AG04450 (cell line): ENCODE measurements around the gene KLK1. TPM values are rescaled to one million over a fixed set of nuclear protein-coding genes. Genes with fewer than 3 reads are reported as not detected.

Experiments
- CTCF ChIA-PET: fragments of 300-600, 350-600 bp; formaldehyde crosslinking; extraction: SDS; loops from one replicate; lab custom pipeline; 2022; ENCODE audit warnings: antibody characterized with exemption, inconsistent platforms; lab: Charles Lee
- POLR2A ChIA-PET: fragments of 350-600 bp; formaldehyde crosslinking; extraction: SDS; loops from one replicate; lab custom pipeline; 2021; ENCODE audit warnings: antibody characterized with exemption, inconsistent platforms; lab: Yijun Ruan, JAX
- DNase-seq: peaks from one replicate; pipeline ENCODE4 v3.0.0-alpha.2; 2011; ENCODE audit warnings: low read depth, low spot score
- H3K27ac ChIP-seq: one replicate; pipeline ENCODE4 v1.5.1; 2012; ENCODE audit warnings: low read depth, low read length, control low read depth
- H3K27me3 ChIP-seq: one replicate; pipeline ENCODE4 v1.6.0; 2012; ENCODE audit warnings: low read length; ENCODE audit not compliant: control insufficient read depth, insufficient read depth
- H3K4me3 ChIP-seq: 2 replicates; pipeline ENCODE4 v1.5.1; 2011; ENCODE audit warnings: mild to moderate bottlenecking, low read depth, low read length, control low read depth
- H3K9me3 ChIP-seq: 2 replicates; pipeline ENCODE4 v1.5.1; 2012; ENCODE audit warnings: low read length; ENCODE audit not compliant: control insufficient read depth, insufficient read depth
- polyA plus RNA-seq: library from polyadenylated mRNA; depleted of rRNA; stranded (reverse); fragments of >200 nt; gene quantifications from 2 replicates; pipeline ENCODE4 v1.2.3, GENCODE V29; 2011
- TF ChIP-seq, protein P1 (sequence below): IDR thresholded peaks from 2 replicates; pipeline ENCODE4 v1.5.1; 2011; ENCODE audit warnings: low read depth, low read length, control low read depth, inconsistent platforms

KLK1 gene
- polyA plus RNA-seq, 1 experiment, result not detected

DNA sequence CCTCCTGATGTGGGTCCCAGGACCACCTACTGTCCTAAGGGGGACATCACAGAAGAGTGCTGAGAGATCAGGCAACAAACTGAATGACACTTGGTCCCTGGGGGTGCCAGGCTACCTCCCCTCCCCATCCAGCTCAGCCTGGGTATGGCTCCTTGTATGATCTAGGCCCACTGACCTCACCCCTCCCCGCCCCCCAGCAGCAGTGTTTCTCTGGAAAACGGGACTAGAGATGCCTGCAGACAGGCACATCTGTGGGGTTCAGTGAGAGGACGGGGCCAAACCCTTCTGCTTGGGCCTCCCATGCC, 24.1 kb downstream of the KLK1 start:
- Histone ChIP-seq H3K27ac (no peak overlapping the region), H3K27me3 (no peaks in the 10 kb centered on the region), H3K9me3 (no peaks in the 10 kb centered on the region; the same call in 1 of the 2 replicates), H3K4me3 (no peak overlapping the region)
- ChIA-PET CTCF (no interaction called here), POLR2A (no interaction called here)
- TF ChIP-seq, protein P1, sequence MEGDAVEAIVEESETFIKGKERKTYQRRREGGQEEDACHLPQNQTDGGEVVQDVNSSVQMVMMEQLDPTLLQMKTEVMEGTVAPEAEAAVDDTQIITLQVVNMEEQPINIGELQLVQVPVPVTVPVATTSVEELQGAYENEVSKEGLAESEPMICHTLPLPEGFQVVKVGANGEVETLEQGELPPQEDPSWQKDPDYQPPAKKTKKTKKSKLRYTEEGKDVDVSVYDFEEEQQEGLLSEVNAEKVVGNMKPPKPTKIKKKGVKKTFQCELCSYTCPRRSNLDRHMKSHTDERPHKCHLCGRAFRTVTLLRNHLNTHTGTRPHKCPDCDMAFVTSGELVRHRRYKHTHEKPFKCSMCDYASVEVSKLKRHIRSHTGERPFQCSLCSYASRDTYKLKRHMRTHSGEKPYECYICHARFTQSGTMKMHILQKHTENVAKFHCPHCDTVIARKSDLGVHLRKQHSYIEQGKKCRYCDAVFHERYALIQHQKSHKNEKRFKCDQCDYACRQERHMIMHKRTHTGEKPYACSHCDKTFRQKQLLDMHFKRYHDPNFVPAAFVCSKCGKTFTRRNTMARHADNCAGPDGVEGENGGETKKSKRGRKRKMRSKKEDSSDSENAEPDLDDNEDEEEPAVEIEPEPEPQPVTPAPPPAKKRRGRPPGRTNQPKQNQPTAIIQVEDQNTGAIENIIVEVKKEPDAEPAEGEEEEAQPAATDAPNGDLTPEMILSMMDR, result no peak
- no peak for DNase-seq

DNA sequence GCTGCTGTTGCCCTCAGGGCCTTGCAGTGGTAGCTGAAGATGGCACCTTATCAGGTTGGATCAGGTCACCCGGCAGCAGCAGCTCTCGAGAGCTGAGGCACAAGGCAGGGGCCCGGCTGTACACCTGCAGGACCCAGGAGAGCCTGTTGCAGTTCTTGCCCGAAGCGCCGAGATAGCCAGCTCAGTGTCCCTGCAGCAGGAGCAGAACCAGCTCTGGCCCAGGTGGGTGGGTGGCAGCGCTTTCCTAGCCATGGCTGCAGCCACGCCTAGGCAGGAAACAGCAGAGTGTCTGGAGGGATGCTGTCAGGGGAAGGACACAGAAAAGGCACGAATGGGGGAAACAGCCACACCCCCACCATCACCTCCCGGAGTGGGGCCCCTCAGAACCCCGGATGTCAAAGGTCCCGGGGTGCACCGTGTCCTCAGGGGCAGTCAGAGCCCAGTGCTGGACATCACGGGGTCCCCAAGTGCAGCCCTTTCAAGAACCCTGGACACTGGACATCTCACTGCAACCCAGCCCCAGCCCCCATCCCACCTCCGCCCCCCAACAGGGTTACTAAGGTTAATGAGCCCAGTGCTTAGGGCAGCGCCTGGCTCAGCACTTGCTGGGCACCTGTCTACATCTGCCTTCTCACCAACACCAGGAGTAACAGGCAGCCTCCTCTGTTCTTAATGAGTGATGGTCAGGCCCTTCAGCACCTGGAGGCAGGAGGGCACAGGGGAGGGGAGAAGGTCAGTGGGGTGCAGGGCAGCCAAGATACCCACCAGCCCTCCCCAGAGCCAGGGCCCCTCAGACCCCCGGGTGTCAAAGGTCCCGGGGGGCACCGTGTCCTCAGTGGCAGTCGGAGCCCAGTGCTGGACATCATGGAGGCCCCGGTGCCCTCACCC, 24.7 kb downstream of the KLK1 start:
- ChIA-PET CTCF (no interaction called here), POLR2A (no interaction called here)
- TF ChIP-seq, protein P1, result no peak
- no peaks in the 10 kb centered on the region for H3K27me3 ChIP-seq
- DNase-seq, result no peak
- no peak overlapping the region for H3K27ac ChIP-seq
- no peak overlapping the region for H3K4me3 ChIP-seq
- H3K9me3 ChIP-seq, result no peaks in the 10 kb centered on the region

DNA sequence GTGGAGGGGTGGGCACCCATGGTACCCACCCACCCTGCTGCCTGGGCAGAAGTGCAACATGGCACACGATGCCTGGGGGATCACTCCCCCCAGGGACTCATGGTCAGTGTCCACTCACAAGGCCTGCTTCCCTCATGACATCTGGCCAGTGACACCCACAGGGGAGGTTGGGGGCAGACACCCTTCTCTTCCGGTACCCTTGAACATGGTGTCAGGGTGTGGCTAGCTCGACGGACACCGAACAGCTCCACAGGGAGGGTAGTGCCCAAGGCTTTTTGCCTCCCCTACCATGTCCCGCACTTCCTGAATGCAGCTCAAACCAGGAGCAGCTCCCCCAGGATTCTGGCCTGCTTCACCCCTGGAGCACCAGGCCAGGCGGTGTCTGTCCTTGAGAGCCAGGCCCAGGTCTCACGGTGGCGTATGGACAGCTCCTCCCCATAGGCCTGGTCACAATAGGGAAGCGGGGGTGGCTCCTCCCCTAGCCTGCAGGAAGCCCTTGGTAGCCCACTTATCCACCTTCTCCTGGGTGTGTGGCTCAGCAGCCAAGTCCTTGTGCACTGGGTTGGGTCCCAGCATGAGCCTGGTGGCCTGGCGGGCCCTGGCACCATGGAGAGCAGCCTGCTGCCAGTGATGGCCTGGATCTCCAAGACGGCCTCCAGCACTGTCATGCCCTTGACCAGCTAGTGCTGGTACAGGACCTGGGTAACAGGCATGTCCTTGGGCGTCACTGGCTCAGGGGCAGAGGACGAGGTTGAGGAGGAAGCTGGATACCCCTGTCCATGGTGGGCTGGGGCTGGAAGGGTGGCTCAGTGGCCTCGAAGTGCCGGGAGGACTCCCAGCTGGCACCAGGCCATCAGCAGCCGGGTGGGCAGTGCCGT, 25.6 kb downstream of the KLK1 start:
- TF ChIP-seq, protein P1, result no peak
- ChIA-PET POLR2A (no interaction called here), CTCF (no interaction called here)
- Histone ChIP-seq H3K4me3 (no peak overlapping the region), H3K9me3 (no peaks in the 10 kb centered on the region; the same call in 1 of the 2 replicates), H3K27ac (no peak overlapping the region), H3K27me3 (no peaks in the 10 kb centered on the region)
- DNase-seq, result no peak

DNA sequence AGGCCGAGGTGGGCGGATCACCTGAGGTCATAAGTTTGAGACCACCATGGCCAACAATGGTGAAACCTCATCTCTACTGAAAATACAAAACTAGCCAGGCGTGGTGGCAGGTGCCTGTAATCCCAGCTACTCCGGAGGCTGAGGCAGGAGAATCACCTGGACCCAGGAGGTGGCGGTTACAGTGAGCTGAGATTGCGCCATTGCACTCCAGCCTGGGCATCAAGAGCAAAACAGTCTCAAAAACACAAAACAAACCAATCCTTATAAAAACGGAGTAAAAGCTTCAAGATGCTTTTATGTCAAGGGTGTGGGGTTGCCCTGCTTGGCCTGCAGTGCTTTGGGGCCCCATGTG, 26.2 kb downstream of the KLK1 start:
- CTCF ChIA-PET, result no interaction called here
- no peaks in the 10 kb centered on the region for H3K27me3 ChIP-seq

More for the DNA sequence above, 26.2 kb downstream of the KLK1 start:
- no peak for DNase-seq
- POLR2A ChIA-PET, result no interaction called here
- Histone ChIP-seq H3K4me3 (no peak overlapping the region), H3K27ac (no peak overlapping the region), H3K9me3 (no peaks in the 10 kb centered on the region; the same call in 1 of the 2 replicates)
- TF ChIP-seq, protein P1, result no peak
